HEK293 (cell line): ENCODE results near the gene ACTRT2.

ENCODE experiments used
- GLIS1 ChIP-seq: fragments of 450-650 bp; formaldehyde crosslinking; IDR thresholded peaks from 2 replicates; pipeline ENCODE4 v1.5.1; 2016; ENCODE audit warnings: missing biosample characterization, missing genetic modification characterization
- KLF10 ChIP-seq: fragments of 450-650 bp; IDR thresholded peaks from 2 replicates; pipeline ENCODE4 v1.5.1; 2018; ENCODE audit warnings: missing biosample characterization, mild to moderate bottlenecking, missing genetic modification characterization
- MEIS1 ChIP-seq: sonication (generic); formaldehyde crosslinking; IDR thresholded peaks from 2 replicates; pipeline ENCODE4 v1.8.1; 2022; ENCODE audit warnings: missing genetic modification reagents, mild to moderate bottlenecking, borderline replicate concordance
- ZFP69B ChIP-seq: fragments of 450-650 bp; formaldehyde crosslinking; IDR thresholded peaks from 2 replicates; pipeline ENCODE4 v1.5.1; 2016; ENCODE audit warnings: missing biosample characterization, missing genetic modification characterization
- ZNF133 ChIP-seq: fragments of 450-650 bp; formaldehyde crosslinking; IDR thresholded peaks from 2 replicates; pipeline ENCODE4 v1.5.1; 2016; ENCODE audit warnings: missing biosample characterization, missing genetic modification characterization
- ZNF174 ChIP-seq: fragments of 450-650 bp; formaldehyde crosslinking; IDR thresholded peaks from 2 replicates; pipeline ENCODE4 v1.5.0; 2017; ENCODE audit warnings: missing biosample characterization, mild to moderate bottlenecking, missing genetic modification characterization
- ZNF221 ChIP-seq: fragments of 450-650 bp; formaldehyde crosslinking; IDR thresholded peaks from 2 replicates; pipeline ENCODE4 v1.5.1; 2017; ENCODE audit warnings: missing biosample characterization, missing genetic modification characterization, borderline replicate concordance
- ZNF239 ChIP-seq: fragments of 450-650 bp; formaldehyde crosslinking; IDR thresholded peaks from 2 replicates; pipeline ENCODE4 v1.5.1; 2016; ENCODE audit warnings: missing biosample characterization, missing genetic modification characterization
- ZNF391 ChIP-seq: fragments of 450-650 bp; formaldehyde crosslinking; IDR thresholded peaks from 2 replicates; pipeline ENCODE4 v1.5.1; 2016; ENCODE audit warnings: low read depth, missing biosample characterization, missing genetic modification characterization, borderline replicate concordance
- ZNF521 ChIP-seq: fragments of 450-650 bp; formaldehyde crosslinking; IDR thresholded peaks from 2 replicates; pipeline ENCODE4 v1.5.1; 2017; ENCODE audit warnings: missing biosample characterization, mild to moderate bottlenecking, missing genetic modification characterization
- ZNF600 ChIP-seq: fragments of 450-650 bp; formaldehyde crosslinking; IDR thresholded peaks from 2 replicates; pipeline ENCODE4 v1.5.1; 2016; ENCODE audit warnings: missing biosample characterization, missing genetic modification characterization
- ZNF623 ChIP-seq: fragments of 450-650 bp; formaldehyde crosslinking; IDR thresholded peaks from 2 replicates; pipeline ENCODE4 v1.5.1; 2016; ENCODE audit warnings: missing biosample characterization, missing genetic modification characterization
- TF ChIP-seq, protein P1 (sequence below): fragments of 450-650 bp; formaldehyde crosslinking; IDR thresholded peaks from 2 replicates; pipeline ENCODE4 v1.5.1; 2016; ENCODE audit warnings: missing biosample characterization, missing genetic modification characterization
- TF ChIP-seq, protein P2 (sequence below): sonication (generic); formaldehyde crosslinking; IDR thresholded peaks from 2 replicates; pipeline ENCODE4 v1.8.1; 2022; ENCODE audit warnings: mild to moderate bottlenecking, moderate library complexity, missing genetic modification reagents

DNA sequence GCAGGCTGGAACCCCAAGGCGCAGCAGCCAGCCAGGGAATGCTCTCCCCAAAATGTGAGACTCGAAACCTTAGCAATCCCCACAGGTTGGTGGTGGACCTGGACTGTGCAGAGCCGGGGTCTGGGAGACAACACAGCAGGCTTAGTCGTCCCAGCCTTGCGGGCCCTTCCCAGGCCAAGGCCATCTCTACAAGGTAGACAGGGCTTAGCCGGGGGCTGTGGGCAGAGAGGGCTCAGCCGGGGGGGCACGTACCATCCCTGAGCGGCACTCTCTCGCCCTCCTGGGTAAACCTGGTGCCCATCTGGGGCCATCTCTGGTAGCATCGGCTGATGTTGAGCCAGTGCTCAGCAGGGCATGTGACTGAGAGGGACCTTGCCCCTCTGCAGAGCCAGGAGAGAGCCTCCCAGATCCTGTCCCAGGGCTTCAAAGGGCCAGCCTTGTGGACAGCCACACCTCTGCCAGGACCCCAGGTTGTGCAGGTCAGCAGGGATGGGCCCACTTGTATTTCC, 2.2 kb upstream of the ACTRT2 start:
- TF ChIP-seq, protein P1, sequence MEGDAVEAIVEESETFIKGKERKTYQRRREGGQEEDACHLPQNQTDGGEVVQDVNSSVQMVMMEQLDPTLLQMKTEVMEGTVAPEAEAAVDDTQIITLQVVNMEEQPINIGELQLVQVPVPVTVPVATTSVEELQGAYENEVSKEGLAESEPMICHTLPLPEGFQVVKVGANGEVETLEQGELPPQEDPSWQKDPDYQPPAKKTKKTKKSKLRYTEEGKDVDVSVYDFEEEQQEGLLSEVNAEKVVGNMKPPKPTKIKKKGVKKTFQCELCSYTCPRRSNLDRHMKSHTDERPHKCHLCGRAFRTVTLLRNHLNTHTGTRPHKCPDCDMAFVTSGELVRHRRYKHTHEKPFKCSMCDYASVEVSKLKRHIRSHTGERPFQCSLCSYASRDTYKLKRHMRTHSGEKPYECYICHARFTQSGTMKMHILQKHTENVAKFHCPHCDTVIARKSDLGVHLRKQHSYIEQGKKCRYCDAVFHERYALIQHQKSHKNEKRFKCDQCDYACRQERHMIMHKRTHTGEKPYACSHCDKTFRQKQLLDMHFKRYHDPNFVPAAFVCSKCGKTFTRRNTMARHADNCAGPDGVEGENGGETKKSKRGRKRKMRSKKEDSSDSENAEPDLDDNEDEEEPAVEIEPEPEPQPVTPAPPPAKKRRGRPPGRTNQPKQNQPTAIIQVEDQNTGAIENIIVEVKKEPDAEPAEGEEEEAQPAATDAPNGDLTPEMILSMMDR (tag by site-specific recombination) = no peak
- TF ChIP-seq ZNF174 (tag by site-specific recombination) (no peak), MEIS1 (CRISPR knock-in tag) (no peak), ZNF221 (tag by site-specific recombination) (no peak), KLF10 (no peak), ZNF623 (no peak), ZNF133 (no peak), ZNF600 (no peak), ZNF521 (tag by site-specific recombination) (no peak), ZFP69B (tag by site-specific recombination) (no peak), GLIS1 (tag by site-specific recombination) (no peak), ZNF239 (tag by site-specific recombination) (no peak), ZNF391 (tag by site-specific recombination) (no peak)
- TF ChIP-seq, protein P2, sequence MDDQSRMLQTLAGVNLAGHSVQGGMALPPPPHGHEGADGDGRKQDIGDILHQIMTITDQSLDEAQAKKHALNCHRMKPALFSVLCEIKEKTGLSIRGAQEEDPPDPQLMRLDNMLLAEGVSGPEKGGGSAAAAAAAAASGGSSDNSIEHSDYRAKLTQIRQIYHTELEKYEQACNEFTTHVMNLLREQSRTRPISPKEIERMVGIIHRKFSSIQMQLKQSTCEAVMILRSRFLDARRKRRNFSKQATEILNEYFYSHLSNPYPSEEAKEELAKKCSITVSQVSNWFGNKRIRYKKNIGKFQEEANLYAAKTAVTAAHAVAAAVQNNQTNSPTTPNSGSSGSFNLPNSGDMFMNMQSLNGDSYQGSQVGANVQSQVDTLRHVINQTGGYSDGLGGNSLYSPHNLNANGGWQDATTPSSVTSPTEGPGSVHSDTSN (CRISPR knock-in tag) = no peak
